ENCODE results near the gene TMEM38B. TPM values are rescaled to one million over a fixed set of nuclear protein-coding genes. Genes with fewer than 3 reads are reported as not detected.

Gene TMEM38B
- total RNA-seq, 1 experiment from 2014 or later, result 19.5 TPM

GRCh38 chr9:105681313-105681712 is 13.0 kb upstream of the TMEM38B start:
- no peak overlapping the region for H2AFZ ChIP-seq
- POLR2A ChIA-PET (ENCODE audit: unreplicated experiment), result no interaction called here
- no peak overlapping the region for H3K27ac ChIP-seq
- no peak overlapping the region for H3K4me3 ChIP-seq
- no peaks in the 10 kb centered on the region for H3K9me3 ChIP-seq (ENCODE audit: insufficient read depth, low read depth)
- no peaks in the 10 kb centered on the region for H3K79me2 ChIP-seq (ENCODE audit: low read depth)
- TF ChIP-seq EZH2 (IDR thresholded peaks at IDR 0.05; ENCODE audit: low read depth), result no peak
- TF ChIP-seq CTCF (conservative IDR thresholded peaks at IDR 0.05), result no peak
- no peaks in the 10 kb centered on the region for H4K20me1 ChIP-seq (ENCODE audit: insufficient read depth)
- no peaks in the 10 kb centered on the region for H3K36me3 ChIP-seq (ENCODE audit: low read depth)
- H3K4me1 ChIP-seq (replicated peaks; ENCODE audit: insufficient read depth), result no peaks in the 10 kb centered on the region
- no peaks in the 10 kb centered on the region for H3K27me3 ChIP-seq (ENCODE audit: insufficient read depth, low read depth)
- no peaks in the 10 kb centered on the region for H3K9me2 ChIP-seq (ENCODE audit: insufficient read depth)
- intact Hi-C loops (cut with micrococcal nuclease; ENCODE audit: unreplicated experiment), result no loop called here
- H3K4me2 ChIP-seq, result no peak overlapping the region
- no peak for DNase-seq
- no TSS peak for BruUV-seq (replicated peaks)
- H3F3A ChIP-seq (ENCODE audit: insufficient read depth, low read depth), result no peaks in the 10 kb centered on the region
- CTCF ChIA-PET, result interaction anchor here (0.5 kb wide), 1 partner anchor 891 kb away, joined by 4 read pairs; no protein-coding TSS in a partner anchor

- no peaks in the 10 kb centered on the region for H4K20me1 ChIP-seq (ENCODE audit: insufficient read depth)
- DNase-seq, result peak in 1 of 2 experiments; percentile 50
- no peaks in the 10 kb centered on the region for H3K9me3 ChIP-seq (ENCODE audit: insufficient read depth, low read depth)
- no peaks in the 10 kb centered on the region for H3F3A ChIP-seq (ENCODE audit: insufficient read depth, low read depth)
- H3K9me2 ChIP-seq (ENCODE audit: insufficient read depth), result no peaks in the 10 kb centered on the region
- no peaks in the 10 kb centered on the region for H3K27me3 ChIP-seq (ENCODE audit: insufficient read depth, low read depth)
- no TSS peak for BruUV-seq (replicated peaks)
- intact Hi-C loops (cut with micrococcal nuclease; ENCODE audit: unreplicated experiment), result no loop called here
- no peak overlapping the region for H2AFZ ChIP-seq
- H3K27ac ChIP-seq, result no peak overlapping the region
- POLR2A ChIA-PET (ENCODE audit: unreplicated experiment), result no interaction called here
- TF ChIP-seq CTCF (conservative IDR thresholded peaks at IDR 0.05) (no peak), EZH2 (IDR thresholded peaks at IDR 0.05; ENCODE audit: low read depth) (no peak)
- no peak overlapping the region for H3K4me2 ChIP-seq
- no peak overlapping the region for H3K4me3 ChIP-seq
- H3K36me3 ChIP-seq (ENCODE audit: low read depth), result no peaks in the 10 kb centered on the region
- H3K4me1 ChIP-seq (replicated peaks; ENCODE audit: insufficient read depth), result no peaks in the 10 kb centered on the region
- H3K79me2 ChIP-seq (ENCODE audit: low read depth), result no peaks in the 10 kb centered on the region
- CTCF ChIA-PET, result no interaction called here
Measured at GRCh38 chr9:105681724-105682123, 12.6 kb upstream of the TMEM38B start.

- no peaks in the 10 kb centered on the region for H3K27me3 ChIP-seq (ENCODE audit: insufficient read depth, low read depth)
- no peaks in the 10 kb centered on the region for H3F3A ChIP-seq (ENCODE audit: insufficient read depth, low read depth)
- no TSS peak for BruUV-seq (replicated peaks)
- no peaks in the 10 kb centered on the region for H4K20me1 ChIP-seq (ENCODE audit: insufficient read depth)
- no peak for DNase-seq
- ChIA-PET CTCF (no interaction called here), POLR2A (ENCODE audit: unreplicated experiment) (no interaction called here)
- no peak overlapping the region for H2AFZ ChIP-seq
- no peak overlapping the region for H3K4me2 ChIP-seq
- H3K4me3 ChIP-seq, result no peak overlapping the region
- no peaks in the 10 kb centered on the region for H3K79me2 ChIP-seq (ENCODE audit: low read depth)
- no peaks in the 10 kb centered on the region for H3K9me3 ChIP-seq (ENCODE audit: insufficient read depth, low read depth)
- TF ChIP-seq CTCF (conservative IDR thresholded peaks at IDR 0.05), result no peak
- intact Hi-C loops (cut with micrococcal nuclease; ENCODE audit: unreplicated experiment), result no loop called here
- H3K36me3 ChIP-seq (ENCODE audit: low read depth), result no peaks in the 10 kb centered on the region
- no peak overlapping the region for H3K27ac ChIP-seq
- H3K9me2 ChIP-seq (ENCODE audit: insufficient read depth), result no peaks in the 10 kb centered on the region
- no peaks in the 10 kb centered on the region for H3K4me1 ChIP-seq (replicated peaks; ENCODE audit: insufficient read depth)
Measured at GRCh38 chr9:105683688-105684275, 10.6 kb upstream of the TMEM38B start.

Data from PC-9 (cell line).